ENCODE results near the gene CECR2.
A peak's percentile ranks its signal among the peaks of the same experiment; 100 is the strongest.

Gene CECR2

DNA sequence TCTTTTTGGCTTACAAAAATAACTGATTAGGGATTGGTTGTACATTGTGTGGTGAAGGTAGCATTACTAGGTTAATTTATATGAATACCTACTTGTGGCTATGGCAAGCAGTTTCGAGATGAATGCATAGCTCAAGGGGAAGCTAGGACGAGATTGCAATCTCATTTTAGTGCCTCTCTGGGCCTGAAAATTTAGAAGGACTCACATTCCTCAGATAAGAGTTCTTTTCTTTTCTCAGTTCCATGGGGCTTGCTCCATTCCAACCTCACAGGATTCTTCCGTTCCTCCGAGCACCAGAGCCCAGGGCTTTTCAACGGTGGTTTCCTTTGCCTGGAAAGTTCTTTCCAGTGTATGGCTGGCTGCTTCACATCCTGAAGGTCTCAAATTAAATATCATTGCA is 82.1 kb downstream of the CECR2 start:
- no peak for DNase-seq (ENCODE audit: low read depth in 1 of 2, low spot score in 1 of 2)
- in situ Hi-C loops (cut with HindIII; ENCODE audit: low pct_unique_long_range_greater_than_20kb, low sequenced_read_pairs), result no loop called here
- TF ChIP-seq JUND (IDR thresholded peaks at IDR 0.05; ENCODE audit: low read depth), result no peak

GRCh38 chr22:17460895-17461294 is 91.6 kb downstream of the CECR2 start:
- no peak for DNase-seq (ENCODE audit: low read depth in 1 of 2, low spot score in 1 of 2)
- in situ Hi-C loops (cut with HindIII; ENCODE audit: low pct_unique_long_range_greater_than_20kb, low sequenced_read_pairs), result no loop called here
- TF ChIP-seq JUND (IDR thresholded peaks at IDR 0.05; ENCODE audit: low read depth), result no peak

GRCh38 chr22:17470880-17471500 is 101.7 kb downstream of the CECR2 start:
- no peak for TF ChIP-seq JUND (IDR thresholded peaks at IDR 0.05; ENCODE audit: low read depth)
- in situ Hi-C loops (cut with HindIII; ENCODE audit: low pct_unique_long_range_greater_than_20kb, low sequenced_read_pairs), result no loop called here
- peak in 1 of 2 experiments; percentile 41 for DNase-seq (ENCODE audit: low read depth in 1 of 2, low spot score in 1 of 2)

- in situ Hi-C loops (cut with HindIII; ENCODE audit: low pct_unique_long_range_greater_than_20kb, low sequenced_read_pairs), result no loop called here
- DNase-seq (ENCODE audit: low read depth in 1 of 2, low spot score in 1 of 2), result no peak
- TF ChIP-seq JUND (IDR thresholded peaks at IDR 0.05; ENCODE audit: low read depth), result no peak
Observed at GRCh38 chr22:17471886-17472535, 102.8 kb downstream of the CECR2 start.

- in situ Hi-C loops (cut with HindIII; ENCODE audit: low pct_unique_long_range_greater_than_20kb, low sequenced_read_pairs), result no loop called here
- DNase-seq (ENCODE audit: low read depth in 1 of 2, low spot score in 1 of 2), result no peak
- TF ChIP-seq JUND (IDR thresholded peaks at IDR 0.05; ENCODE audit: low read depth), result no peak
Observed at GRCh38 chr22:17472932-17473331, 103.7 kb downstream of the CECR2 start.

GRCh38 chr22:17475318-17476230 is 106.3 kb downstream of the CECR2 start:
- no peak for DNase-seq (ENCODE audit: low read depth in 1 of 2, low spot score in 1 of 2)
- TF ChIP-seq JUND (IDR thresholded peaks at IDR 0.05; ENCODE audit: low read depth), result no peak
- in situ Hi-C loops (cut with HindIII; ENCODE audit: low pct_unique_long_range_greater_than_20kb, low sequenced_read_pairs), result no loop called here

DNA sequence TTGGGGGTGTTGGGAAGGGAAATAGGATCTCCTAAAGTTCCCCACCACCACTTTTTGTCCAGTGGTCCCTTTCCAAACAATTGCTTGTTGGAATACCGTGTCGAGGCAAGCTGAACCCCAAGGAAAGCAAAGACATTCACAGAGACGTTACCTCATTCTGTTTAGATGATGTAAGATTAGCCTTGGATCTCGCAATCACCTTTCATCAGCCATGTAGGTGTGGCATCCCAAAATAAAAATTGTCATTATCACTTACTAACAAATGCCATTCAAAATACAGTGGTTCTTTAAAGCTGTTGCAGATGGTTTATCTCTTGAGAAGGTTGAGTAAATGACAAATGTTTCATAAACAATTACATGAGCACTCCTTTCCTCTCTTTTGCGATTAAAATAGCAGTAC is 107.6 kb downstream of the CECR2 start:
- DNase-seq (ENCODE audit: low read depth in 1 of 2, low spot score in 1 of 2), result no peak
- in situ Hi-C loops (cut with HindIII; ENCODE audit: low pct_unique_long_range_greater_than_20kb, low sequenced_read_pairs), result no loop called here
- TF ChIP-seq JUND (IDR thresholded peaks at IDR 0.05; ENCODE audit: low read depth), result no peak

DNA sequence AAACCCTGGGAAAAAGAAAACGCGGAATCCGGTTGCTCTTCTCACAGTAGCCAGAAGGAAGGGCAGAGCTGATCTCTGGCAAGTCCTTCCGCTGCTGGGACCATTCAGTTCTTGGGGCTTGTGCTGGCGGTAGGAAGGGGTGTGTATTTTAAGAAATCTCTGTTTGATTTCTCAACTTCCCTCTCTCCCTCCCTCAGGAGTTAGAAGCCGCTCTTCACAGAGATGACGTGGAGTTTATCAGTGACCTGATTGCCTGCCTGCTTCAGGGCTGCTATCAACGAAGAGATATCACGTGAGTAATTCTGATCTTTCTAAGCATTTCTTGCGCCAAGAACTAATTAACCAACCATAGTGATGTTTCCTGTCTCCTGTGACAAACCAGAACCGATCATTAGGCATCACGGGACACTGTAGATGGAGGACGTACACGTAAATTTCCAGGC is 108.2 kb downstream of the CECR2 start:
- no peak for DNase-seq (ENCODE audit: low read depth in 1 of 2, low spot score in 1 of 2)
- in situ Hi-C loops (cut with HindIII; ENCODE audit: low pct_unique_long_range_greater_than_20kb, low sequenced_read_pairs), result no loop called here
- no peak for TF ChIP-seq JUND (IDR thresholded peaks at IDR 0.05; ENCODE audit: low read depth)

DNA sequence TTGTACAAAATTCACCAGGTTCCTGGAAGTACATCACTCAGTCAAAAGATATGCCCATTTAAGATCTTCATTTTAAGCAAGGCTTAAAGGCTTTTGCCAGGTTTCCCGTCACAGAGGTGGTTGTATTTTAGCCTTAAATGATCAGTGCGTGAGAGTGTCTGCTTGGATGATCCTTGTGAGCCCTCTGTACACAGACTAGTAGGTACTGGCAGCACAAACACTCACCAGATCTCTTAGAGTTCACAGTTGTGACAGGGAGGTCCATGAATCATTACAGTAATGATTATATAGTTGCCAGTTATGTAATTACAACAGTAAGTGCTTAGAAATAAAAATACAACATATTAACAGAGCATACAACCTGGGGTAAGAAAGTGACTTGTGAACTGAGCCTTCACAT is 109.9 kb downstream of the CECR2 start:
- in situ Hi-C loops (cut with HindIII; ENCODE audit: low pct_unique_long_range_greater_than_20kb, low sequenced_read_pairs), result no loop called here
- no peak for DNase-seq (ENCODE audit: low read depth in 1 of 2, low spot score in 1 of 2)

GRCh38 chr22:17481424-17481823 is 112.2 kb downstream of the CECR2 start:
- no peak for DNase-seq (ENCODE audit: low read depth in 1 of 2, low spot score in 1 of 2)
- no peak for TF ChIP-seq JUND (IDR thresholded peaks at IDR 0.05; ENCODE audit: low read depth)
- in situ Hi-C loops (cut with HindIII; ENCODE audit: low pct_unique_long_range_greater_than_20kb, low sequenced_read_pairs), result no loop called here

More for the DNA sequence above, 109.9 kb downstream of the CECR2 start:
- no peak for TF ChIP-seq JUND (IDR thresholded peaks at IDR 0.05; ENCODE audit: low read depth)

DNA sequence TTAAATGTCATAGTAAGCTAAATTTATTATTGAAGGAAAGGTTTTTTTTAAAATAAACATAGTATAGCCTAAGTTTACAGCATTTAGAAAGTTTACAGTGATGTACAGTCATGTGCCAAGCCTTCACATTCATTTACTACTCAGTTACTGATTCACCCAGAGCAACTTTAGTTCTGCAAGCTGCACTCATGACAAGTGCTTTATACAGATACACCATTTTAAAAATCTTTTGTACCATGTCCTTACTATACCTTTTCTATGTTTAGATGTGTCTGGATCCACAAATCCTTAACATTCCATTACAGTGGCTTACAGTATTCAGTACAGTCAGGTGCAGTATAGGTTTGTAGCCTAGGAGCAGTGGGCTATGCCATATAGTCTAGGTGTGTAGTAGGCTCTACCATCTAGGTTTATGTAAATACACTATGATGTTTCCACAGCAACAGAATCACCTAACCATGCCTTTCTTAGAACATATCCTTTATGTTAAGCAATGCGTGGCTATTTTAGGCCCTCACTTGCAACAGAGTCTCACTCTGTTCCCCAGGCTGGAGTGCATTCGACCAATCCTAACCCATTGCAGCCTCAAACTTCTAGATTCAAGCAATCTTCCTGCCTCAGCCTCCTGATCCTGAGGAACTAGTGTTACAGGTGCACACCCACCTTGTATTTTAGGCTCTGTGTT is 114.6 kb downstream of the CECR2 start:
- in situ Hi-C loops (cut with HindIII; ENCODE audit: low pct_unique_long_range_greater_than_20kb, low sequenced_read_pairs), result no loop called here
- no peak for TF ChIP-seq JUND (IDR thresholded peaks at IDR 0.05; ENCODE audit: low read depth)
- no peak for DNase-seq (ENCODE audit: low read depth in 1 of 2, low spot score in 1 of 2)

GRCh38 chr22:17484608-17485007 is 115.3 kb downstream of the CECR2 start:
- in situ Hi-C loops (cut with HindIII; ENCODE audit: low pct_unique_long_range_greater_than_20kb, low sequenced_read_pairs), result no loop called here
- DNase-seq (ENCODE audit: low read depth in 1 of 2, low spot score in 1 of 2), result no peak

More at GRCh38 chr22:17484608-17485007, 115.3 kb downstream of the CECR2 start:
- no peak for TF ChIP-seq JUND (IDR thresholded peaks at IDR 0.05; ENCODE audit: low read depth)
